GM12873 (cell line): ENCODE results near the gene LTK.

Source experiments
- CTCF ChIP-seq: IDR thresholded peaks from 2 replicates; pipeline ENCODE4 v1.5.1; 2012; ENCODE audit warnings: low read depth, mild to moderate bottlenecking, moderate library complexity, low read length, control low read depth; ENCODE audit not compliant: insufficient read depth; ENCODE audit errors: missing control alignments

The LTK gene

DNA sequence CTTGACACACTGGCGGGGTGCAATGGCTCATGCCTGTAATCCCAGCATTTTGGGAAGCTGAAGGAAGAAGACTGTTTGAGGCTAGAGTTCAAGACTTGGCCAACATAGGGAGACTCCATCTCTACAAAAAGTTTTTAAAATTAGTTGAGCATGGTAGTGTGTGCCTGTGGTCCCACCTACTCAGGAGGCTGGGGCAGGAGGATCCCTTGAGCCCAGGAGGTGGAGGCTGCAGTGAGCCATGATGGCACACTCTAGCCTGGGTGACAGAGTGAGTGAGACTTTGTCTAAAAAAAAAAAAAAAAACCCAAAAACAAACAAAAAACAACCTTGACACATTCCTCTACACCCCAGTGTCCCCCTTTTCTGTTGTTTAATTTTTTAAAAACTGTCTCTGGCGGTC, 24.0 kb downstream of the LTK start:
- TF ChIP-seq CTCF, result no peak

DNA sequence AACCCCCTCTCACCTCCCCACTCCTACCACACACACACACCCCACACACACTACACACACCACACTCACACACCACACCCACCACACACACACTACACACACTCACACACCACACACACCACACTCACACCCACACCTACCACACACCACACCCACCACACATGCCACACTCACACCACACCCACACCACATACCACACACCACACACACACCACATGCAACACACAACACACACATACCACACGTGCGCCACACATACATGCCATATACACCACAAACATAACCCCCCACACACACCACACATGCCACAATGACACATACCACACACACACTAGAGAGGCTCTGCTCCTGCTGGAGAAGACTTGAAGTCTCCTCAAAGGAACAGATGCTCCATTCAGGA, 25.8 kb downstream of the LTK start:
- no peak for TF ChIP-seq CTCF

GRCh38 chr15:41487381-41487780, 26.2 kb downstream of the LTK start:
- TF ChIP-seq CTCF, result no peak

- no peak for TF ChIP-seq CTCF
Measured at GRCh38 chr15:41486286-41486685, 27.3 kb downstream of the LTK start.

DNA sequence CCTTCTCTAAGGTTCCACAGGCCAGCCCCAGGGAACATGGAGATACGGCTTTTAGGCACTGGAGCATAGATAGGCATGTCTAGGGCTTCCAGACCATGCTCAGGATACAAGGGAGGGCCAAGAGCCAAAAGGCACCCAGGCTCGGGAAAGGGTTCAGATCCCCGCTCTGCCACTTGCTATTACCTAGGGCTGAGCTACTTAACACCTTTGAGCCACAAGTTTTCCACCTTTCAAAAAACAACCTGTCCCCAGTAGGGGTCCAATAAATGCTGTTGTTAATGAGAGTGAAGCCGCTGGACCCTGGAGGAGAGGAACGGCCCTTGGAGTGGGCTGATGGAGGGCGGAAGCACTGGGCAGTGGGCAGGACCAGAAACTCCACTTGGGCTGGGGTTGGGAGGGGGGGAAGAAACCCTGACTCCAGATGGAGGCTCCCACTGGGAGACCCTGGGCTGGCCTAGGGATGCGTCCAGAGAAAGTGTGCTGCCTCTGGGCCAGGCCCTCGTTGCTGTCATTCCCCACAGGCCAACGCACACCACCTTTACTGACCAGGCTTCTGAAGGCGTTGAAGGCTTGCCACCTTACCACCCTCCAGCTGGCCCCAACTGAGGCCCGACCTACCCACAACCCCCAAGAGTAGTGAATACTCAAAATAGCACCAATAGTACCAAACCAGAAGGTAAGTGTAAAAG, 28.5 kb downstream of the LTK start:
- TF ChIP-seq CTCF, result no peak

- TF ChIP-seq CTCF, result no peak
Measured at GRCh38 chr15:41483519-41483918, 30.1 kb downstream of the LTK start.

DNA sequence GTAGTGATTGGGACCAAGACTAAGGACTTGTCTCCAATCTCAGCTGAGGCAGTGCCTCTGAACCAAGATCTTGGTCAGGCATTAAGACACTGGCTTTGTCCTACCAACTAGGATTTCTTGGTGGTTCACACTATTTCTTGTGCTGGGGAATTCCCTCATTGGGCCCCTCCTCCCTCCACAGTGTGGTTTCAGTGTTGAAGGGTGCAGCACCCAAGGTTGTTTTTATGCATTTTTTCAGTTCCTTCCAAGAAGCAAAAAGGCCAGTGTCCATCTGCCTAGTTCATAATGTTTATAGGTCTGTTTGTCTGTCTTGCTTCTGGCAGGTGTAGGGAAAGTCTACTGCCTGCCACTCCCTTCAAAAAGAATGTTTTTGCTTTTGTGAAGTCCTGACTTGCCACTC, 30.5 kb downstream of the LTK start:
- TF ChIP-seq CTCF, result no peak
